Ishikawa (cell line): ENCODE results near the gene TPCN2.

Experiments
- CEBPB ChIP-seq: IDR thresholded peaks from 2 replicates; pipeline ENCODE4 v1.6.1; 2012
- CREB1 ChIP-seq: IDR thresholded peaks from 2 replicates; pipeline ENCODE4 v1.6.1; 2012; ENCODE audit warnings: low read depth
- EGR1 ChIP-seq: IDR thresholded peaks from 2 replicates; pipeline ENCODE4 v1.6.1; 2012
- EP300 ChIP-seq: IDR thresholded peaks from 2 replicates; pipeline ENCODE4 v1.6.1; 2012; ENCODE audit warnings: borderline replicate concordance
- FOXM1 ChIP-seq: IDR thresholded peaks from 2 replicates; pipeline ENCODE4 v1.6.1; 2012; ENCODE audit warnings: low read depth, borderline replicate concordance
- MAX ChIP-seq: IDR thresholded peaks from 2 replicates; pipeline ENCODE4 v1.6.1; 2012
- NFIC ChIP-seq: IDR thresholded peaks from 2 replicates; pipeline ENCODE4 v1.6.1; 2012
- RAD21 ChIP-seq: IDR thresholded peaks from 2 replicates; pipeline ENCODE4 v1.6.1; 2012; ENCODE audit warnings: low read depth
- REST ChIP-seq: IDR thresholded peaks from 2 replicates; pipeline ENCODE4 v1.6.1; 2012; ENCODE audit warnings: low read depth, mild to moderate bottlenecking
- TAF1 ChIP-seq: IDR thresholded peaks from 2 replicates; pipeline ENCODE4 v1.6.1; 2012; ENCODE audit warnings: low read depth, mild to moderate bottlenecking
- TCF12 ChIP-seq: IDR thresholded peaks from 2 replicates; pipeline ENCODE4 v1.6.1; 2012; ENCODE audit warnings: low read depth
- TEAD4 ChIP-seq: IDR thresholded peaks from 2 replicates; pipeline ENCODE4 v1.6.1; 2012
- USF1 ChIP-seq: IDR thresholded peaks from 2 replicates; pipeline ENCODE4 v1.6.1; 2012
- YY1 ChIP-seq: IDR thresholded peaks from 2 replicates; pipeline ENCODE4 v1.6.1; 2012; ENCODE audit warnings: low read depth
- ZBTB7A ChIP-seq: IDR thresholded peaks from 2 replicates; pipeline ENCODE4 v1.6.1; 2012; ENCODE audit warnings: low read depth

The TPCN2 gene

DNA sequence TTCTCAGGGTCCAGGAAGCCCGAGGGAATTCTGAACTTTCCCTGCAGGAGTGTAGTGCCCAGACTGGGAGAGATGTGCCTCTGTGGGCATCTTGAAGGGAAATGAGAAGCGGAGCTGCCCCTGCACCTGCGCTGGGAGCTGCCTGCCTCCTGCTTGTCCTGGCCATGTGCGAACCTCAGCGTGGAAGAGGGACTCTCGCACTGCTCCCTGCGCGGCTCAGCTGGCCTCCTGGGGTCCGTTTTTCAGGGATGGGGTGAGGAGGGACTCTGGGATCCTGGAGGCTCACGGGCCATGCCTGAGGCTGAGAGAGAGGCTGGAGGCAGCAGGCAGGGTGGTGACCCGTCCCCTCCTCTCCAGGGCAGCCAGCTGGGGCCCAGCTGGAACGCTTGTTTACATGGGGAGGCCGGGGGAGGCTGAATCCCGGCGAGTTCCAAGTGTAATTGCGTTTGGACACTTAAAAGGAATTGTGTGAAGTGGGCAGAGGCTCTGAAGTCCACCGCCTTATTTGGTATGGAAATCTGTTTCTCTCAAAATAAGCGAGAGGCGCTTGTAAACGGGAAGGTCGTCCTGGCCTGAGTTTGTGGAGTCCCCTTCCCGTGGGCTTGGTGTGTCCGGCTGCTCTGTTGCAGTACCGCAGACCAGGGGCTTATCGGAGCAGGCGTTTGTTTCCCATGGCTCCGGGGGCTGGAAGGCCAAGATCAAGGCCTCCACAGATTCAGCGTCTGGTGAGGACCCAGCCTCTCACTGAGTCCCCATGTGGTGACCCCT lies 34.5 kb upstream of the TPCN2 start:
- TF ChIP-seq TAF1: no peak
- no peak for TF ChIP-seq CEBPB
- TF ChIP-seq EP300: no peak
- no peak for TF ChIP-seq TEAD4
- no peak for TF ChIP-seq RAD21
- TF ChIP-seq EGR1: no peak
- no peak for TF ChIP-seq ZBTB7A
- no peak for TF ChIP-seq NFIC

DNA sequence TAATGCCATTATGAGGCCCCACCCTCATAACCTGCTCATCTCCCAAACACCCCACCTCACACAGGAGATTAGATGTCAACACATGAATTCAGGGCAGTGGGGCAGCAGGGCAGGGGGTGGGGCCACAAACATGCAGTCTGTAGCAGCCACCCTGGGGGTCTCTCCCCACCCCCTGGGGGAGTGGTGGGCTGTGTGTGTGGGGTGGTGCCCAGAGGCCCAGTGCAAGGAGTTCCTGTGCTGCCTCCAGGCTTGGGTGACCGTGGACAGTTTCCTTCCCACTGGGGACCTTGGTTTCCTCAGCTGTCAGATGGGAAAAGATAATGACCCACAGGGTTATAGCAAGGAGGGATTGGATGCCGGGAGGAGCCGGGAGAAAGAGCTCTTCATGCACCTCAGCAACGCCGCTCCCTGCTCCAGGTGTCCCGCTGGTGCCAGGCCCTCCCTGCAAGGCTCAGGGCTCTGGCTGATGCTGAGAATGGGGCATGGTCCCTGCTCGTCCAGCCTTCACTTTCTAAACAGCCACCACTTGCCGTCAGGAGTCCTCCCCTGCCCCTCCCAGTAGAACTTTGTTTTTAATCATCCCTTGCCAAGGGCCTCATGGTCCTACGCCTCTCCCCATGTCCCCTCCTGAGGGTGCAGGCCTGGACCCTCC lies 33.7 kb upstream of the TPCN2 start:
- TF ChIP-seq CREB1: no peak
- TF ChIP-seq ZBTB7A: no peak
- TF ChIP-seq TCF12: no peak
- no peak for TF ChIP-seq YY1
- no peak for TF ChIP-seq MAX

DNA sequence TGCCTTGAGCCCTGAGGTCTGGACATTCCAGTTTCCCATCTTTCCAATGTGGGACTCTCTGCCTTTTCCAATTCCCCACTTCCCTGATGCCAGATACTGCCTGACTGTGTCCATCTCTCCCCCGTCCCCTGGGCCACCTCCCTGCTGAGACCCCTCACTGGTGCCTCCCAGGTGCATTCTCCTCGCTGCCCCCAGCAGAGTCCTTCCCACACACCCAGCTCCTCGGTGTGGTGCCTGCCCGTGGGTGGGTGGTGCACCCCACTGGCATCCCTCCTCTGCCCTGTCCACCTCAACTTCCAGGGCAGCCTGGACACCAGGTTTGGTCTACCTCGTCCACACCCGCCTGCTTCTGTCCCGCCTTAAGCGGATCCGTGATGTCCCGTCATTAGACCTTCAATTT lies 30.8 kb upstream of the TPCN2 start:
- TF ChIP-seq NFIC (no peak), CEBPB (no peak), FOXM1 (no peak), CREB1 (no peak), TEAD4 (no peak), USF1 (no peak), REST (no peak), RAD21 (no peak), TCF12 (no peak), YY1 (no peak), EGR1 (no peak)

DNA sequence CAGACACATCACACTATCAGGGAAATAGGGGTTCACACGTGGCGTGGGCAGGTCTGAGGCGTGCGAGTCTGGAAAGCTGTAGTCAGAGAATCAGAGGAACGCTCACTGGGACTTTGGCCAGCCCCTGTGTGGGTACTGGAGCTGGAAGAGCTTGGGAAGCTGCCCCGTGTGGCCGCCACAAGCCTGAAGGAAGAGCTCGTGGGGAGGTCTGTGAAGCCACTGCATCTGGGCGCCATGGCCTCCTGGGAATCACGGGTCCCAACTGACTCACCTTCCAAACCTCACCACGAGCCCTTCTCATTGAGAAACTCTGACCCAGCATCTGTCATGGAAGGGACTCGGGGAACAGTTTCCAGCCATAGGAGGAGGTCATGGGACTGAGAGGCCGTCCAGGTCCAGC lies 29.8 kb upstream of the TPCN2 start:
- TF ChIP-seq USF1 (no peak), CEBPB (no peak), TEAD4 (no peak)

DNA sequence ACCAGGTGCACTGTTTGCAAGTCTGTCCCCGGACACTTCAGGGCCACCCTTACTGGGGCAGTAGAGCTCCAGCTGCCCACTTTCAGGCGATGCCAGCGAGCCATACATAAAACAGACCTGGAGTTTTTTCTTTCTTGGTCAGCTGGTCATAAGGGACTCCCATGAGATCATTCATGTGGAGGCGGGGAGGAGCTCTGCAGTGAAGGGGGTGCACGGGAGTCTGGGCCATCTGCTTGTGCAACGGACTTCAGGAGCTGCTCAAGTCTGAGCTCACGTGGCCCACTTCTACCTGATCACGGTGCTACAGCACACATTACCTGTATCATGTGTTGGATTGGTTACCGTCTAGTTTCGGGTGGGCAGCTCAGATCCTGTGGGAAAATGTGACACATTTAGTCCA lies 26.5 kb upstream of the TPCN2 start:
- TF ChIP-seq USF1: no peak
- no peak for TF ChIP-seq CREB1
- TF ChIP-seq TCF12: no peak
- no peak for TF ChIP-seq REST
- no peak for TF ChIP-seq RAD21
- no peak for TF ChIP-seq EP300
- no peak for TF ChIP-seq CEBPB
- TF ChIP-seq MAX: no peak
- TF ChIP-seq EGR1: no peak
- TF ChIP-seq YY1: no peak
- no peak for TF ChIP-seq TAF1
- TF ChIP-seq TEAD4: no peak
- TF ChIP-seq ZBTB7A: no peak
- no peak for TF ChIP-seq NFIC
- TF ChIP-seq FOXM1: no peak

GRCh38 chr11:69024509-69024908 lies 24.2 kb upstream of the TPCN2 start:
- TF ChIP-seq EP300: no peak
- no peak for TF ChIP-seq TEAD4
- no peak for TF ChIP-seq RAD21
- TF ChIP-seq NFIC: no peak
- TF ChIP-seq CREB1: no peak
- no peak for TF ChIP-seq YY1
- no peak for TF ChIP-seq ZBTB7A
- TF ChIP-seq FOXM1: no peak
- TF ChIP-seq CEBPB: no peak
